Fibroblast of mammary gland (primary cell): ENCODE results near the gene ENPP4.

ENCODE experiments used
- DNase-seq: peaks from one replicate; pipeline ENCODE4 v3.0.0-alpha.2; 2010; ENCODE audit warnings: low read depth
- H3K4me3 ChIP-seq: 2 replicates; pipeline ENCODE4 v1.5.1; 2011; ENCODE audit warnings: low read depth, mild to moderate bottlenecking, low read length, moderate library complexity; ENCODE audit not compliant: control insufficient read depth
- TF ChIP-seq, protein P1 (sequence below): conservative IDR thresholded peaks from 2 replicates; pipeline ENCODE4 v1.5.1; 2011; ENCODE audit warnings: low read depth, low read length, inconsistent platforms; ENCODE audit not compliant: control insufficient read depth, insufficient read depth

The ENPP4 gene

DNA sequence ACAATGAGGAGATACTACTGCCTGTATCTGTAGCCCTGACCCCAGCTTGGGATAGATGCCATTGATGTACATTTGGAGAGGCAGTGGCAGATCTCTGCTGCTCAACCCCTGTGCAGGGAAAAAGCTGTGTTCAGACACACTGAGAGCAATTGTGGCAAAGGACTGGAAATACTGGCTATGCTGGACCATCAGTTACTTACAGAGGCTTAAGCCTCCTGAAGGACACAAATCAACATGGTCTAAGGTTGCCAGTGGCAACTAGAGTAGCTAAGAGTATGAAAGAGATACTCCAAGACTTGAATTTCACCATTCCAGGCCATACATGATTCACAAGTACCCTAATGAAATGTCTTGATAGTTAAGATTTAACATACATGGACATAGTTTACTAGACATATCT is 32.4 kb upstream of the ENPP4 start:
- no peak for DNase-seq
- TF ChIP-seq, protein P1, sequence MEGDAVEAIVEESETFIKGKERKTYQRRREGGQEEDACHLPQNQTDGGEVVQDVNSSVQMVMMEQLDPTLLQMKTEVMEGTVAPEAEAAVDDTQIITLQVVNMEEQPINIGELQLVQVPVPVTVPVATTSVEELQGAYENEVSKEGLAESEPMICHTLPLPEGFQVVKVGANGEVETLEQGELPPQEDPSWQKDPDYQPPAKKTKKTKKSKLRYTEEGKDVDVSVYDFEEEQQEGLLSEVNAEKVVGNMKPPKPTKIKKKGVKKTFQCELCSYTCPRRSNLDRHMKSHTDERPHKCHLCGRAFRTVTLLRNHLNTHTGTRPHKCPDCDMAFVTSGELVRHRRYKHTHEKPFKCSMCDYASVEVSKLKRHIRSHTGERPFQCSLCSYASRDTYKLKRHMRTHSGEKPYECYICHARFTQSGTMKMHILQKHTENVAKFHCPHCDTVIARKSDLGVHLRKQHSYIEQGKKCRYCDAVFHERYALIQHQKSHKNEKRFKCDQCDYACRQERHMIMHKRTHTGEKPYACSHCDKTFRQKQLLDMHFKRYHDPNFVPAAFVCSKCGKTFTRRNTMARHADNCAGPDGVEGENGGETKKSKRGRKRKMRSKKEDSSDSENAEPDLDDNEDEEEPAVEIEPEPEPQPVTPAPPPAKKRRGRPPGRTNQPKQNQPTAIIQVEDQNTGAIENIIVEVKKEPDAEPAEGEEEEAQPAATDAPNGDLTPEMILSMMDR: no peak

DNA sequence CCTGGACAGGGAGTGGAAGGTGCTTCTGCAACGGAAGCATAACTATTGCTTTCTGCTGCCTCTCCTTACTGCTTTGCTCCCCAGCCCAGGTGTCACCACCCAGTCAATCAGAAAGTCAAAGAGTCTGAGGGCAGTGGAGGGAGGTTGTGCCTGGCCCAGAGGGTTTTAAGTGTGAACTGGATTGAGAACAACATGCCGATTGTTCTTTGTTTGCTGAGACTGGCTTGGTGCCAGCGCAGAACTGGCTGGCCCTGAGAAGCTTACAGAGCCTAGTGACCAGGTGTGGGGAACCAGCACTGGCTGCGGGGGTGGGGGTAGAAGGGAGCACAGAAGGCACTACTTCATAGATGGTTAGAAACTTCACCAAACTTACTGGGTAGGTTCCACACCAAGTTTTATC is 31.1 kb upstream of the ENPP4 start:
- TF ChIP-seq, protein P1: no peak
- DNase-seq: no peak
- H3K4me3 ChIP-seq: no peak overlapping the region

More for the DNA sequence above, 32.4 kb upstream of the ENPP4 start:
- H3K4me3 ChIP-seq: no peak overlapping the region

DNA sequence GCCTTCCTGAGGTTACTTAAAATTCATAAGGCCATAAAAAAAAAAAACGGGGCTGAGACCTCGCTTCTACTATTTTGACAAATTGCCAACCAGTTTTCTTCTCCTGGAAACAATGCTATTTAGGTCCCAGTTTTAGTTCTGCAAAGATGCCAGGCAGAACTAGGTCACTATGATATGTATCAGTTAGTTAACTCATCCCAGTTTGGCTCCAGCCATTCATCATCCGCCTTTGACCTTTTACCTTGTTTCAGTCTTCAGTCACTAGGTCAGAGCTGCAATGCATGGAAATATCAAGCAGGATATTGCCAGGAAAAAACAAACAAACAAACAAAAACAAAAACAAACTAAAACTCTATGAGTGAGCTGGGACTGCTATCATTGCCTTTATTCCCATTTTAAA is 29.8 kb upstream of the ENPP4 start:
- no peak for DNase-seq
- no peak overlapping the region for H3K4me3 ChIP-seq
- TF ChIP-seq, protein P1: no peak

DNA sequence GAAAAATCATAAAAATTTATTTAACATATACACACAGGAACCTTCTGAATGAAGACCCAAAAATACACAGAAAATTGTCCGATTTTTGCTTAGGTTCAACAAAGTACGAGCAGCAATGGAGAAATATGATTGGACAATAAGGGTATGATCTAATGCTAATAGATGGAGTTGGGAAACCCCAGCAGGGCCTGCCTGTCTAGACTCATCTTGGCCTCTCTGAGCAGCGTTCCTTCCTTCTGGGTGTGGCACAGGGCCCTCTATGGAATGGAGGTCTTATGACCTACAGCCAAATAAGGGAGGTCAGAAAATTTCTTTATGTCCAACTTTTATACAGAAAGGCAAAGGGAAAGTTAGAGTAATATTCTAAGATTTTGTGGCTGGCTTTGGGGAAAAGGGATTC is 27.7 kb upstream of the ENPP4 start:
- DNase-seq: no peak
- TF ChIP-seq, protein P1: no peak
- no peak overlapping the region for H3K4me3 ChIP-seq

DNA sequence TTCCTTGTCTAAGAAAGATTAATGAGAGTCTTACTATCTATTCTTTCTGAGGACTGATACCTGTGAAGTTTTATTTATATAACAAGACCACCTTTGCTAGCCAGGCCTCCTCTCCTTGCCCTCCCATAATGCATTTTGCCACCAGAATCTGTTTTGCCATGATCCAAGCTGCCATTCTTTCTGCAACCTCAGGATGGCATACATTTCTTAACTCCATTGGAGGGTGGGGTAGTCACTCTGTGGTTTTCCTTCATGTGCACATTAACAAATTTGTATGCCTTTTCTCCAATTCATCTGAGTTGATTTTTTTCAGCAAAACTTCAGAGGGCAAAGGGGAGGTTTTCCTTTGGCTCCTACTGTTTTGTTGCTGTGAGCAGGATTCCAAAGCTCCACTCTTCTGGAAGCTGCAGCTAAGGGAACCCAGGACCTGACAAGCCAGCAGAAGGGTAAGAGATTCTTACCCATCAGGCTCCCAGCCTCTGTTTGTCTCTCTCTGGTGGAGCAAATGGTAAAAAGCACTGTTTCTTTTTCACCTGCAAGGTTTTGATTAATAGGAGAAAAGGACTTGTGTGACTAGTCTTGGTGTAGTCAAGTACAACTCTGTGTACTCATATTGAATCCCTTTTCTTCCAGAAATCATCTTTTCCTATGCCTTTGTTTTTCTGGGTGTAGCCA is 26.2 kb upstream of the ENPP4 start:
- H3K4me3 ChIP-seq: no peak overlapping the region
- TF ChIP-seq, protein P1: peak; percentile 20
- DNase-seq: peak; percentile 28

- no peak for DNase-seq
- H3K4me3 ChIP-seq: no peak overlapping the region
- TF ChIP-seq, protein P1: no peak
Observed at GRCh38 chr6:46104209-46104608, 25.6 kb upstream of the ENPP4 start.

GRCh38 chr6:46105568-46105967 is 24.2 kb upstream of the ENPP4 start:
- DNase-seq: no peak
- TF ChIP-seq, protein P1: no peak
- no peak overlapping the region for H3K4me3 ChIP-seq
